ENCODE results near the gene SSPN.

Gene SSPN

DNA sequence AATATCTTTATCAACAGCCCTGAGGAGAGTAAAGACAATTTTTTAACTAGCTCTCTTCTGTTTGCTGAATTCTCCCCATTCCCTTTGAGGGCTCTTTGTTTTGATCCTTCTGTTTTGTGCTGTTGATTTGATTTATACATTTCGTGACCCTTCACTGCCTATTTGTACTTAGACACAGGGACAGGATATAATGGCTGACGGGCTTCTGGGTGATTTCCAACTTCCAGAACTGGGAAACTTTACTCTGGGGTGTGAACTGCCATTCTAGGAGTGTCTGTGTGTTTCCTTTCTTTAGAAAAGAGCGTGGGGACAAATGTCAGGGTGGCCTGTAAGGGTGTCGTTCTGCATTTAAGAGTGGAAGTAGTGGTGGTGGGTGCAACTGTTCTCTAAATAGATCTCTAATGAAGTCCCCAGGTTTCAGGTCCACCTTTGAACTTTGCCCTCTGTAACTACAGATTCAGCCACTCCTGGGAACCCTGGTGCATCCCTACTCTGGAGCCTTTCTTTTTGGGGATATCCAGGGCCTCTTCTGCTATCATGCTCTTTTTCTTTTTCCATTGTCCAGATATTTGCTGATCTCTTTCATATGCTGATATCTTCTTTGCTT, 22.3 kb upstream of the SSPN start:
- no peak for TF ChIP-seq ARNTL (CRISPR knock-in tag; IDR thresholded peaks at IDR 0.05; ENCODE audit: borderline replicate concordance, low read depth)
- TF ChIP-seq SNAI2 (CRISPR knock-in tag; IDR thresholded peaks at IDR 0.05): no peak
- no peak for TF ChIP-seq ZNF8 (CRISPR knock-in tag; IDR thresholded peaks at IDR 0.05)
- no peak for TF ChIP-seq ZC3H10 (CRISPR knock-in tag; IDR thresholded peaks at IDR 0.05)
- TF ChIP-seq TOX (CRISPR knock-in tag; IDR thresholded peaks at IDR 0.05; ENCODE audit: borderline replicate concordance): no peak
- no peak for TF ChIP-seq BACH2 (CRISPR knock-in tag; IDR thresholded peaks at IDR 0.05; ENCODE audit: borderline replicate concordance)
- no peak for TF ChIP-seq ZNF70 (CRISPR knock-in tag; IDR thresholded peaks at IDR 0.05)
- TF ChIP-seq OSR1 (CRISPR knock-in tag; IDR thresholded peaks at IDR 0.05): no peak
- no peak for TF ChIP-seq RARB (CRISPR knock-in tag; IDR thresholded peaks at IDR 0.05)
- TF ChIP-seq ESRRG (CRISPR knock-in tag; IDR thresholded peaks at IDR 0.05): no peak
- TF ChIP-seq, protein P1, sequence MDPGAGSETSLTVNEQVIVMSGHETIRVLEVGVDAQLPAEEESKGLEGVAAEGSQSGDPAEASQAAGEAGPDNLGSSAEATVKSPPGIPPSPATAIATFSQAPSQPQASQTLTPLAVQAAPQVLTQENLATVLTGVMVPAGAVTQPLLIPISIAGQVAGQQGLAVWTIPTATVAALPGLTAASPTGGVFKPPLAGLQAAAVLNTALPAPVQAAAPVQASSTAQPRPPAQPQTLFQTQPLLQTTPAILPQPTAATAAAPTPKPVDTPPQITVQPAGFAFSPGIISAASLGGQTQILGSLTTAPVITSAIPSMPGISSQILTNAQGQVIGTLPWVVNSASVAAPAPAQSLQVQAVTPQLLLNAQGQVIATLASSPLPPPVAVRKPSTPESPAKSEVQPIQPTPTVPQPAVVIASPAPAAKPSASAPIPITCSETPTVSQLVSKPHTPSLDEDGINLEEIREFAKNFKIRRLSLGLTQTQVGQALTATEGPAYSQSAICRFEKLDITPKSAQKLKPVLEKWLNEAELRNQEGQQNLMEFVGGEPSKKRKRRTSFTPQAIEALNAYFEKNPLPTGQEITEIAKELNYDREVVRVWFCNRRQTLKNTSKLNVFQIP (CRISPR knock-in tag; IDR thresholded peaks at IDR 0.05; ENCODE audit: borderline replicate concordance, low read depth): no peak
- TF ChIP-seq, protein P2, sequence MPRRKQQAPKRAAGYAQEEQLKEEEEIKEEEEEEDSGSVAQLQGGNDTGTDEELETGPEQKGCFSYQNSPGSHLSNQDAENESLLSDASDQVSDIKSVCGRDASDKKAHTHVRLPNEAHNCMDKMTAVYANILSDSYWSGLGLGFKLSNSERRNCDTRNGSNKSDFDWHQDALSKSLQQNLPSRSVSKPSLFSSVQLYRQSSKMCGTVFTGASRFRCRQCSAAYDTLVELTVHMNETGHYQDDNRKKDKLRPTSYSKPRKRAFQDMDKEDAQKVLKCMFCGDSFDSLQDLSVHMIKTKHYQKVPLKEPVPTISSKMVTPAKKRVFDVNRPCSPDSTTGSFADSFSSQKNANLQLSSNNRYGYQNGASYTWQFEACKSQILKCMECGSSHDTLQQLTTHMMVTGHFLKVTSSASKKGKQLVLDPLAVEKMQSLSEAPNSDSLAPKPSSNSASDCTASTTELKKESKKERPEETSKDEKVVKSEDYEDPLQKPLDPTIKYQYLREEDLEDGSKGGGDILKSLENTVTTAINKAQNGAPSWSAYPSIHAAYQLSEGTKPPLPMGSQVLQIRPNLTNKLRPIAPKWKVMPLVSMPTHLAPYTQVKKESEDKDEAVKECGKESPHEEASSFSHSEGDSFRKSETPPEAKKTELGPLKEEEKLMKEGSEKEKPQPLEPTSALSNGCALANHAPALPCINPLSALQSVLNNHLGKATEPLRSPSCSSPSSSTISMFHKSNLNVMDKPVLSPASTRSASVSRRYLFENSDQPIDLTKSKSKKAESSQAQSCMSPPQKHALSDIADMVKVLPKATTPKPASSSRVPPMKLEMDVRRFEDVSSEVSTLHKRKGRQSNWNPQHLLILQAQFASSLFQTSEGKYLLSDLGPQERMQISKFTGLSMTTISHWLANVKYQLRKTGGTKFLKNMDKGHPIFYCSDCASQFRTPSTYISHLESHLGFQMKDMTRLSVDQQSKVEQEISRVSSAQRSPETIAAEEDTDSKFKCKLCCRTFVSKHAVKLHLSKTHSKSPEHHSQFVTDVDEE (CRISPR knock-in tag; IDR thresholded peaks at IDR 0.05): no peak
- TF ChIP-seq, protein P3, sequence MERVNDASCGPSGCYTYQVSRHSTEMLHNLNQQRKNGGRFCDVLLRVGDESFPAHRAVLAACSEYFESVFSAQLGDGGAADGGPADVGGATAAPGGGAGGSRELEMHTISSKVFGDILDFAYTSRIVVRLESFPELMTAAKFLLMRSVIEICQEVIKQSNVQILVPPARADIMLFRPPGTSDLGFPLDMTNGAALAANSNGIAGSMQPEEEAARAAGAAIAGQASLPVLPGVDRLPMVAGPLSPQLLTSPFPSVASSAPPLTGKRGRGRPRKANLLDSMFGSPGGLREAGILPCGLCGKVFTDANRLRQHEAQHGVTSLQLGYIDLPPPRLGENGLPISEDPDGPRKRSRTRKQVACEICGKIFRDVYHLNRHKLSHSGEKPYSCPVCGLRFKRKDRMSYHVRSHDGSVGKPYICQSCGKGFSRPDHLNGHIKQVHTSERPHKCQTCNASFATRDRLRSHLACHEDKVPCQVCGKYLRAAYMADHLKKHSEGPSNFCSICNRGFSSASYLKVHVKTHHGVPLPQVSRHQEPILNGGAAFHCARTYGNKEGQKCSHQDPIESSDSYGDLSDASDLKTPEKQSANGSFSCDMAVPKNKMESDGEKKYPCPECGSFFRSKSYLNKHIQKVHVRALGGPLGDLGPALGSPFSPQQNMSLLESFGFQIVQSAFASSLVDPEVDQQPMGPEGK (CRISPR knock-in tag; IDR thresholded peaks at IDR 0.05; ENCODE audit: borderline replicate concordance): no peak
- no peak for TF ChIP-seq GLIS3 (CRISPR knock-in tag; IDR thresholded peaks at IDR 0.05)
- no peak for TF ChIP-seq PPARA (CRISPR knock-in tag; IDR thresholded peaks at IDR 0.05; ENCODE audit: borderline replicate concordance)
- TF ChIP-seq, protein P4, sequence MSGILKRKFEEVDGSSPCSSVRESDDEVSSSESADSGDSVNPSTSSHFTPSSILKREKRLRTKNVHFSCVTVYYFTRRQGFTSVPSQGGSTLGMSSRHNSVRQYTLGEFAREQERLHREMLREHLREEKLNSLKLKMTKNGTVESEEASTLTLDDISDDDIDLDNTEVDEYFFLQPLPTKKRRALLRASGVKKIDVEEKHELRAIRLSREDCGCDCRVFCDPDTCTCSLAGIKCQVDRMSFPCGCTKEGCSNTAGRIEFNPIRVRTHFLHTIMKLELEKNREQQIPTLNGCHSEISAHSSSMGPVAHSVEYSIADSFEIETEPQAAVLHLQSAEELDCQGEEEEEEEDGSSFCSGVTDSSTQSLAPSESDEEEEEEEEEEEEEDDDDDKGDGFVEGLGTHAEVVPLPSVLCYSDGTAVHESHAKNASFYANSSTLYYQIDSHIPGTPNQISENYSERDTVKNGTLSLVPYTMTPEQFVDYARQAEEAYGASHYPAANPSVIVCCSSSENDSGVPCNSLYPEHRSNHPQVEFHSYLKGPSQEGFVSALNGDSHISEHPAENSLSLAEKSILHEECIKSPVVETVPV (CRISPR knock-in tag; IDR thresholded peaks at IDR 0.05): no peak

DNA sequence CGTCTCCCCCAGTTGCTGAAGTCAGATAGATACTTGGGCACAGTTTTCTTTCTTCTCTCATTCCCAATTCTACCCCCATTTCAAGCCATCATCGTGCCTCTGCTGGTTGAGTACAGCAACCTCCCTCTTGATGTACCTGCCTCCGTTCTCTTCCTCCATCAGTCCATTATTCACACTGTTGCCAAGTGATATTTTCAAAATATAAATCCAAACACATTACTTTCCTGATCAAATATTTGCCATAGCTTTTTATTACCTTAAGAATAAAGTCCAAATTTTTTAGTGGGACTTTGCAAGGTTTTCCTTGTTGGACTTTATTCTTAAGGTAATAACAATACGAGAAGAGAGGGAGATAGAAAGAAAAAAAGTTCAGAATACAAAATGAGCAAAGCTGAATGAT, 18.6 kb upstream of the SSPN start:
- TF ChIP-seq RARB (CRISPR knock-in tag; IDR thresholded peaks at IDR 0.05) (no peak), TOX (CRISPR knock-in tag; IDR thresholded peaks at IDR 0.05; ENCODE audit: borderline replicate concordance) (no peak), ZFP30 (CRISPR knock-in tag; IDR thresholded peaks at IDR 0.05) (no peak), CSDC2 (CRISPR knock-in tag; IDR thresholded peaks at IDR 0.05) (no peak), GLIS3 (CRISPR knock-in tag; IDR thresholded peaks at IDR 0.05) (no peak), ARNTL (CRISPR knock-in tag; IDR thresholded peaks at IDR 0.05; ENCODE audit: borderline replicate concordance, low read depth) (no peak), ISL1 (CRISPR knock-in tag; IDR thresholded peaks at IDR 0.05) (no peak), ZFP3 (CRISPR knock-in tag; IDR thresholded peaks at IDR 0.05) (no peak), OSR1 (CRISPR knock-in tag; IDR thresholded peaks at IDR 0.05) (no peak), TCF4 (CRISPR knock-in tag; IDR thresholded peaks at IDR 0.05; ENCODE audit: borderline replicate concordance) (no peak), BACH2 (CRISPR knock-in tag; IDR thresholded peaks at IDR 0.05; ENCODE audit: borderline replicate concordance) (no peak), ZNF8 (CRISPR knock-in tag; IDR thresholded peaks at IDR 0.05) (no peak), ESRRG (CRISPR knock-in tag; IDR thresholded peaks at IDR 0.05) (no peak), ZNF565 (CRISPR knock-in tag; conservative IDR thresholded peaks at IDR 0.05; ENCODE audit: low read depth) (no peak)
- TF ChIP-seq, protein P4 (CRISPR knock-in tag; IDR thresholded peaks at IDR 0.05): no peak
- TF ChIP-seq, protein P5, sequence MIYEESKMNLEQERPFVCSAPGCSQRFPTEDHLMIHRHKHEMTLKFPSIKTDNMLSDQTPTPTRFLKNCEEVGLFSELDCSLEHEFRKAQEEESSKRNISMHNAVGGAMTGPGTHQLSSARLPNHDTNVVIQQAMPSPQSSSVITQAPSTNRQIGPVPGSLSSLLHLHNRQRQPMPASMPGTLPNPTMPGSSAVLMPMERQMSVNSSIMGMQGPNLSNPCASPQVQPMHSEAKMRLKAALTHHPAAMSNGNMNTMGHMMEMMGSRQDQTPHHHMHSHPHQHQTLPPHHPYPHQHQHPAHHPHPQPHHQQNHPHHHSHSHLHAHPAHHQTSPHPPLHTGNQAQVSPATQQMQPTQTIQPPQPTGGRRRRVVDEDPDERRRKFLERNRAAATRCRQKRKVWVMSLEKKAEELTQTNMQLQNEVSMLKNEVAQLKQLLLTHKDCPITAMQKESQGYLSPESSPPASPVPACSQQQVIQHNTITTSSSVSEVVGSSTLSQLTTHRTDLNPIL (CRISPR knock-in tag; IDR thresholded peaks at IDR 0.05; ENCODE audit: low read depth): no peak
- no peak for ATAC-seq

More for the DNA sequence above, 22.3 kb upstream of the SSPN start:
- no peak for ATAC-seq

All from SK-N-SH treated with all-trans-retinoic acid at 6 μM for 48 hours (cell line).